K562 (cell line): Measurements from ENCODE around the gene EPHA2. TPM values are rescaled to one million over a fixed set of nuclear protein-coding genes. Genes with fewer than 3 reads are reported as not detected.

Experiments used
- ATAC-seq: fragments of 200-7000 bp; cut with Tn5 transposase; 3 replicates; pipeline ENCODE4 v1.9.1; 2020; ENCODE audit warnings: moderate library complexity
- BruUV-seq: library from RNA; stranded (reverse); fragments of 400-500 nt; replicated peaks from 2 replicates; lab custom pipeline; 2021; lab: Mats Ljungman, UMichigan
- CTCF ChIA-PET: fragments of 300-600 bp; formaldehyde crosslinking; extraction: SDS; loops from one replicate; lab custom pipeline; 2021; ENCODE audit warnings: low intra/inter-chr PET ratio; lab: Yijun Ruan, JAX
- POLR2A ChIA-PET: fragments of 300-600, 350-650 bp; sonication (Branson Sonifier 250); formaldehyde crosslinking; extraction: SDS; loops from one replicate; lab custom pipeline; 2021; ENCODE audit warnings: antibody characterized with exemption, inconsistent platforms; lab: Yijun Ruan, JAX
- DNase-seq, 4 experiments: peaks; one replicate each; pipeline versions ENCODE4 v3.0.0 to v3.0.0-alpha.2; 2011 to 2018; ENCODE audit warnings: low spot score in 3 of 4, mixed read lengths in 3 of 4; ENCODE audit errors: extremely low read depth in 1 of 4
- FAIRE-seq: peaks from 2 replicates; lab custom pipeline; 2011; peaks lifted over from hg19 to GRCh38; lab: Jason Lieb, UNC
- H2AFZ ChIP-seq: 2 replicates; pipeline ENCODE4 v1.6.0; 2011; ENCODE audit warnings: low read depth, low read length, control low read depth, inconsistent platforms
- H3K27ac ChIP-seq: fragments of 200-600 bp; 3 replicates; pipeline ENCODE4 v1.8.0; 2011; ENCODE audit warnings: low read depth, mild to moderate bottlenecking, control low read depth, inconsistent platforms, low read length, moderate library complexity, mixed read lengths; ENCODE audit errors: extremely low read depth
- H3K27me3 ChIP-seq, 2 experiments: fragments of 300-600 bp in 1 of 2; 2 replicates in 1 of 2; 3 replicates in 1 of 2; pipeline versions ENCODE4 v1.6.0 to v1.8.0; 2011; ENCODE audit warnings: inconsistent platforms in 2 of 2, low read length in 2 of 2, mild to moderate bottlenecking in 1 of 2, mixed read lengths in 1 of 2, moderate library complexity in 1 of 2; ENCODE audit not compliant: control insufficient read depth in 2 of 2, insufficient read depth in 2 of 2
- H3K36me3 ChIP-seq: fragments of 300-600 bp; 3 replicates; pipeline ENCODE4 v1.8.0; 2011; ENCODE audit warnings: mild to moderate bottlenecking, low read length, inconsistent platforms; ENCODE audit not compliant: control insufficient read depth, insufficient read depth
- H3K4me1 ChIP-seq, 2 experiments: fragments of 200-600 bp in 1 of 2; replicated peaks in 1 of 2; 2 replicates in 1 of 2; 3 replicates in 1 of 2; pipeline versions ENCODE4 v1.5.1 to v1.8.0; 2011; ENCODE audit warnings: inconsistent platforms in 2 of 2, low read length in 2 of 2, mild to moderate bottlenecking in 1 of 2, mixed read lengths in 1 of 2, moderate library complexity in 1 of 2; ENCODE audit not compliant: control insufficient read depth in 2 of 2, insufficient read depth in 2 of 2
- H3K4me2 ChIP-seq: 2 replicates; pipeline ENCODE4 v1.6.1; 2011; ENCODE audit warnings: low read length, control low read depth, inconsistent platforms, mixed read lengths; ENCODE audit not compliant: insufficient read depth
- H3K4me3 ChIP-seq: fragments of 200-600 bp; sonication (generic), shearing (Covaris generic); 2 replicates; pipeline ENCODE4 v1.5.1; 2016; ENCODE audit warnings: control low read depth, inconsistent platforms
- H3K79me2 ChIP-seq: fragments of 200-600 bp; 3 replicates; pipeline ENCODE4 v1.8.0; 2011; ENCODE audit warnings: low read length, inconsistent platforms; ENCODE audit not compliant: control insufficient read depth, insufficient read depth
- H3K9ac ChIP-seq, 2 experiments: 2 replicates each; pipeline versions ENCODE4 v1.6.0 to v1.6.1; 2011; ENCODE audit warnings: low read depth in 2 of 2, low read length in 2 of 2, control low read depth in 1 of 2, inconsistent platforms in 1 of 2, mild to moderate bottlenecking in 1 of 2, mixed read lengths in 1 of 2; ENCODE audit not compliant: insufficient read depth in 1 of 2
- H3K9me1 ChIP-seq: one replicate; pipeline ENCODE4 v1.6.0; 2011; ENCODE audit warnings: inconsistent platforms, mild to moderate bottlenecking, low read length, moderate library complexity; ENCODE audit not compliant: control insufficient read depth, insufficient read depth
- H3K9me3 ChIP-seq: replicated peaks from 2 replicates; pipeline ENCODE4 v1.5.1; 2011; ENCODE audit warnings: low read depth, low read length, inconsistent platforms; ENCODE audit not compliant: control insufficient read depth, insufficient read depth
- H4K20me1 ChIP-seq: replicated peaks from 2 replicates; pipeline ENCODE4 v1.6.1; 2011; ENCODE audit warnings: low read length, inconsistent platforms, mixed read lengths; ENCODE audit not compliant: control insufficient read depth, insufficient read depth
- SAP30 ChIP-seq: fragments of 200-600 bp; sonication (generic); IDR thresholded peaks from 2 replicates; pipeline ENCODE4 v1.6.1; 2012; ENCODE audit warnings: borderline replicate concordance, low read depth, mild to moderate bottlenecking, moderate library complexity, low read length, control low read depth, inconsistent platforms; ENCODE audit not compliant: insufficient read depth, poor library complexity, severe bottlenecking
- SRSF7 ChIP-seq: fragments of 200-400 bp; formaldehyde crosslinking; optimal IDR thresholded peaks from 2 replicates; pipeline ENCODE3; 2017; ENCODE audit warnings: mild to moderate bottlenecking, low read depth, low read length
- ZNF263 ChIP-seq: sonication (generic); formaldehyde crosslinking; IDR thresholded peaks from 2 replicates; pipeline ENCODE4 v1.8.0; 2022; ENCODE audit warnings: mild to moderate bottlenecking, missing genetic modification reagents, borderline replicate concordance
- ZNF778 ChIP-seq: fragments of 450-650 bp; formaldehyde crosslinking; IDR thresholded peaks from 2 replicates; pipeline ENCODE4 v1.4.0; 2020; ENCODE audit warnings: mild to moderate bottlenecking, moderate library complexity
- WGBS: fragments of 100-300 bp; shearing (Covaris generic); methylation state at CpG from one replicate; pipeline ENCODE4 v1.1.6; 2016; ENCODE audit warnings: low coverage, mixed read lengths; ENCODE audit not compliant: insufficient coverage; ENCODE audit errors: missing lambda C conversion rate; 5-methylcytosine and 5-hydroxymethylcytosine counted together
- in situ Hi-C: fragments of 300-500 bp; cut with MboI; formaldehyde crosslinking; loops from 4 replicates; pipeline ENCODE4 v1.15.0; 2018; ENCODE audit warnings: inconsistent platforms, mixed read lengths
- intact Hi-C: fragments of 100-400 bp; cut with micrococcal nuclease; formaldehyde crosslinking; loops from 2 replicates; pipeline ENCODE4 v1.14.2; 2022
- polyA plus RNA-seq, 8 experiments: library from polyadenylated mRNA; depleted of rRNA in 4 of 8; stranded (reverse) in 5 of 8; unstranded in 3 of 8; fragments of >200 nt; fragmentation: Nextera tagmentation in 2 of 8; fragmentation: Illumina TruSeq in 1 of 8; extraction: Ambion mirVana in 2 of 8; extraction: Trizol in 1 of 8; gene quantifications; 2 replicates each; pipeline versions ENCODE4 v1.2.1 to v1.2.3, GENCODE V29; 2011 to 2014; ENCODE audit warnings: inconsistent platforms in 1 of 8, missing spikeins in 1 of 8
- total RNA-seq, 7 experiments: library from RNA; depleted of rRNA in 6 of 7; stranded (reverse); fragments of >200 nt in 6 of 7; fragmentation: Illumina TruSeq in 2 of 7; extraction: Trizol in 2 of 7; gene quantifications; 2 replicates each; pipeline versions ENCODE4 v1.2.1 to v1.2.3, GENCODE V29; 2011 to 2021; ENCODE audit warnings: low replicate concordance in 1 of 7

Gene EPHA2
- total and polyA plus RNA-seq, 9 of the 15 experiments (the other 6 are each of a cell fraction or from before 2014, with no cell fraction given), result 0.04 to 0.40 (median 0.07) TPM; not detected in 4

DNA sequence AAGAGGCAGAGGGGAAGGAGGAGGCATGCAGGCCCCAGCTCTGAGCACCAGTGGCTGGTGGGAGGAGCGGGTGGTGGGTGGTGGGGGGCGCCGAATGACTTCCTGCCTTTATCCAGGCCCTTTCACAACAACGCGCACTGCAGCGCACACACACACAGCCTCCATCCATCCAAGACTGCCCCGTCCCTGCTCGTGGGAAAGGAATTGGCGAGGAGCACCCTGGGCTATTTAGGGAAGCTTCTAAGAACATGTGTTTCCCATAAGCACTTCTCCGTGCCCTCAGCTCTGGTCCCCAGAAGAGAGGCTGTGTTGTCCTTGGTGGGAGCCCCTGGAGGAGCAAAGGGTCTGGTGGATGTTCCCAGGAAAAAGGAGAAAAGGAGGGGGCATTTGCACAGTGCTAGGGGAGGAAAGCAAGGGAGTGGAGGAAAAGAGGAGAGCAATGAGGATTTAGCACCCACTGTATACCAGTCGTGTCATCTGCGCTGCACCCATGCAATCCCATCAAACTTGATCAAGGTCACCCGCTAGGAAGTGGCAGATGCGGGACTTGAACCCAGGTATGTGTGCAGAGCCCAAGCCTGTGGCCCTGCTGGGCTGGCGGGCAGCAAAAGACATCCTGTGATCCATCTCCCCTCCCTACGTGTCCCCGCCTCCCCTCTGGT, 28.1 kb downstream of the EPHA2 start:
- BruUV-seq, result no TSS peak
- Histone ChIP-seq H3K27me3 (peaks cover 6 to 33% of the 10 kb centered on the region in 2 experiments; a peak in 4 of 5 replicates), H3K9me3 (no peaks in the 10 kb centered on the region), H2AFZ (no peak overlapping the region), H3K4me3 (no peak overlapping the region), H3K9ac (no peak overlapping the region), H3K9me1 (no peaks in the 10 kb centered on the region), H4K20me1 (no peaks in the 10 kb centered on the region), H3K27ac (no peak overlapping the region), H3K4me1 (peaks cover 3 to 24% of the 10 kb centered on the region in 2 experiments; a peak in 4 of 5 replicates), H3K4me2 (no peak overlapping the region), H3K79me2 (no peaks in the 10 kb centered on the region), H3K36me3 (no peaks in the 10 kb centered on the region)
- POLR2A ChIA-PET, result interaction anchor here (1.1 to 1.9 kb wide), 2 partner anchors 9 to 13 kb away, joined by 3 to 9 read pairs; no protein-coding TSS in a partner anchor
- WGBS, result 20% methylated on average over 16 of the region's 17 CpGs
- CTCF ChIA-PET, result no interaction called here
- TF ChIP-seq ZNF263 (CRISPR knock-in tag) (0 out of 2 replicates have a peak, but pooled peaks have one; percentile 29), ZNF778 (CRISPR knock-in tag) (no peak), SRSF7 (no peak), SAP30 (no peak)
- intact Hi-C loops (no loop called here), in situ Hi-C loops (no loop called here)
- FAIRE-seq (no peak), DNase-seq (no peak), ATAC-seq (no peak)
